ENCODE measurements around the gene CDH4. TPM values are rescaled to one million over a fixed set of nuclear protein-coding genes. Genes with fewer than 3 reads are reported as not detected.

CDH4 gene
- total and polyA plus RNA-seq, 9 of the 15 experiments (the other 6 are each of a cell fraction or from before 2014, with no cell fraction given): 0.04 TPM; not detected in 8

GRCh38 chr20:61701802-61702201, 449.7 kb downstream of the CDH4 start:
- H3K4me3 ChIP-seq: no peak overlapping the region
- no peak overlapping the region for H3K4me2 ChIP-seq (ENCODE audit: insufficient read depth, low read length)
- peaks cover 49 to 97% of the 10 kb centered on the region in 2 experiments for H3K27me3 ChIP-seq (ENCODE audit: control insufficient read depth in 2 of 2, insufficient read depth in 2 of 2, low read length in 2 of 2)
- H3K9me1 ChIP-seq (ENCODE audit: control insufficient read depth, insufficient read depth, low read length): no peaks in the 10 kb centered on the region
- H3K79me2 ChIP-seq (ENCODE audit: control insufficient read depth, insufficient read depth, low read length): no peaks in the 10 kb centered on the region
- no peaks in the 10 kb centered on the region for H3K9me3 ChIP-seq (replicated peaks; ENCODE audit: control insufficient read depth, insufficient read depth, low read depth, low read length)
- no peaks in the 10 kb centered on the region for H3K36me3 ChIP-seq (ENCODE audit: control insufficient read depth, insufficient read depth, low read length)
- ChIA-PET CTCF (ENCODE audit: low intra/inter-chr PET ratio) (no interaction called here), POLR2A (interaction anchor here (0.5 kb wide), 1 partner anchor 181 kb away, joined by 3 read pairs; no protein-coding TSS in a partner anchor)
- BruUV-seq (replicated peaks): no TSS peak
- TF ChIP-seq GATAD2B (IDR thresholded peaks at IDR 0.05; ENCODE audit: borderline replicate concordance) (no peak), EZH2 (IDR thresholded peaks at IDR 0.05; ENCODE audit: borderline replicate concordance, low read depth, low read length) (0 out of 2 replicates have a peak, but pooled peaks have one; percentile 67)
- intact Hi-C loops (cut with micrococcal nuclease): no loop called here
- no peak overlapping the region for H2AFZ ChIP-seq (ENCODE audit: low read depth, low read length)
- no peaks in the 10 kb centered on the region for H3K4me1 ChIP-seq (replicated peaks in 1 of 2; ENCODE audit: control insufficient read depth in 2 of 2, insufficient read depth in 2 of 2, low read length in 2 of 2)
- no peak overlapping the region for H3K27ac ChIP-seq (ENCODE audit: extremely low read depth, low read depth, low read length)
- no peak for DNase-seq (ENCODE audit: extremely low read depth in 1 of 4, low spot score in 3 of 4)
- no peak for ATAC-seq
- H4K20me1 ChIP-seq (replicated peaks; ENCODE audit: control insufficient read depth, insufficient read depth, low read length): peaks cover 17% of the 10 kb centered on the region
- FAIRE-seq: no peak
- under 1% methylated on average over 12 of the region's 12 CpGs for WGBS (ENCODE audit: insufficient coverage, low coverage, missing lambda C conversion rate)
- in situ Hi-C loops (cut with MboI): no loop called here
- H3K9ac ChIP-seq (ENCODE audit: insufficient read depth in 1 of 2, low read depth in 2 of 2, low read length in 2 of 2): no peak overlapping the region

GRCh38 chr20:61702246-61702645, 450.2 kb downstream of the CDH4 start:
- no peak for FAIRE-seq
- BruUV-seq (replicated peaks): no TSS peak

More at GRCh38 chr20:61702246-61702645, 450.2 kb downstream of the CDH4 start:
- intact Hi-C loops (cut with micrococcal nuclease): no loop called here
- Histone ChIP-seq H3K4me3 (no peak overlapping the region), H3K9ac (ENCODE audit: insufficient read depth in 1 of 2, low read depth in 2 of 2, low read length in 2 of 2) (no peak overlapping the region), H3K27me3 (ENCODE audit: control insufficient read depth in 2 of 2, insufficient read depth in 2 of 2, low read length in 2 of 2) (peaks cover 51 to 97% of the 10 kb centered on the region in 2 experiments), H4K20me1 (replicated peaks; ENCODE audit: control insufficient read depth, insufficient read depth, low read length) (peaks cover 15% of the 10 kb centered on the region), H2AFZ (ENCODE audit: low read depth, low read length) (no peak overlapping the region), H3K27ac (ENCODE audit: extremely low read depth, low read depth, low read length) (no peak overlapping the region), H3K9me1 (ENCODE audit: control insufficient read depth, insufficient read depth, low read length) (no peaks in the 10 kb centered on the region), H3K4me2 (ENCODE audit: insufficient read depth, low read length) (no peak overlapping the region), H3K36me3 (ENCODE audit: control insufficient read depth, insufficient read depth, low read length) (no peaks in the 10 kb centered on the region), H3K79me2 (ENCODE audit: control insufficient read depth, insufficient read depth, low read length) (no peaks in the 10 kb centered on the region), H3K9me3 (replicated peaks; ENCODE audit: control insufficient read depth, insufficient read depth, low read depth, low read length) (no peaks in the 10 kb centered on the region), H3K4me1 (replicated peaks in 1 of 2; ENCODE audit: control insufficient read depth in 2 of 2, insufficient read depth in 2 of 2, low read length in 2 of 2) (no peaks in the 10 kb centered on the region)
- ATAC-seq: no peak
- no peak for DNase-seq (ENCODE audit: extremely low read depth in 1 of 4, low spot score in 3 of 4)
- ChIA-PET CTCF (ENCODE audit: low intra/inter-chr PET ratio) (no interaction called here), POLR2A (no interaction called here)
- in situ Hi-C loops (cut with MboI): no loop called here
- TF ChIP-seq NCOA4 (IDR thresholded peaks at IDR 0.05; ENCODE audit: partially characterized antibody) (no peak), DACH1 (IDR thresholded peaks at IDR 0.05; ENCODE audit: partially characterized antibody) (no peak), ZHX1 (conservative IDR thresholded peaks at IDR 0.05; ENCODE audit: low read length) (no peak), ZFP1 (CRISPR knock-in tag; IDR thresholded peaks at IDR 0.05) (no peak), KAT2B (IDR thresholded peaks at IDR 0.05; ENCODE audit: low read depth, low read length) (no peak), EGR1 (conservative IDR thresholded peaks at IDR 0.05) (no peak), ZNF121 (CRISPR knock-in tag; conservative IDR thresholded peaks at IDR 0.05) (no peak), NCOA1 (IDR thresholded peaks at IDR 0.05; ENCODE audit: low read depth) (no peak), NFIX (CRISPR knock-in tag; IDR thresholded peaks at IDR 0.05; ENCODE audit: low read depth) (no peak), FOXJ2 (tag; IDR thresholded peaks at IDR 0.05) (no peak)
- WGBS (ENCODE audit: insufficient coverage, low coverage, missing lambda C conversion rate): 1% methylated on average over 16 of the region's 16 CpGs
